Myocyte (in vitro differentiated cells): ENCODE results near the gene SF3B3. TPM values are rescaled to one million over a fixed set of nuclear protein-coding genes. Genes with fewer than 3 reads are reported as not detected.
"Not testable (repeated sequence)": the region's sequence is repeated elsewhere in the genome, so short reads cannot be mapped to it uniquely, and the experiment has no call there.

Experiments used
- DNase-seq: peaks from one replicate; pipeline ENCODE4 v3.0.0-alpha.2; 2012; ENCODE audit warnings: low read depth
- total RNA-seq: library from RNA; depleted of rRNA; stranded (reverse); fragments of >200 nt; gene quantifications from 2 replicates; pipeline ENCODE4 v1.2.3, GENCODE V29; 2014

Gene SF3B3
- total RNA-seq, 1 donor from 2014 or later, result 133 TPM

DNA sequence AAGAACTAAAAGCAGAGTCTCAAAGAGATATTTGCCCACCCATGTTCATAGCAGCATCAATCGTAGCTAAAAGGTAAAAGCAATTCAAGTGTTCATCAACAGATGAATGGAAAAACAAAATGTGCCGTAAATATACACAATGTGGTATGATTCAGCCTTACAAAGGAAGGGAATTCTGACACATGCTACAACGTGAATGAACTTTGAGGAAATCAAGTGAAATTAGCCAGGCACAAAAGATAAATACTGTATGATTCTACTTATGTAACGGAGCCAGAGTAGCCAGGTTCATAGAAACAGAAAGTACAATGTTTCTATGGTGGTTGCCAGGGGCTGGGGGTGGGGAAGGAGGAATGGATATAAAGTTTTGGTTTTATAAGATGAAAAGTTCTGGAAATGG lies 64.9 kb downstream of the SF3B3 start:
- DNase-seq, result no peak

DNA sequence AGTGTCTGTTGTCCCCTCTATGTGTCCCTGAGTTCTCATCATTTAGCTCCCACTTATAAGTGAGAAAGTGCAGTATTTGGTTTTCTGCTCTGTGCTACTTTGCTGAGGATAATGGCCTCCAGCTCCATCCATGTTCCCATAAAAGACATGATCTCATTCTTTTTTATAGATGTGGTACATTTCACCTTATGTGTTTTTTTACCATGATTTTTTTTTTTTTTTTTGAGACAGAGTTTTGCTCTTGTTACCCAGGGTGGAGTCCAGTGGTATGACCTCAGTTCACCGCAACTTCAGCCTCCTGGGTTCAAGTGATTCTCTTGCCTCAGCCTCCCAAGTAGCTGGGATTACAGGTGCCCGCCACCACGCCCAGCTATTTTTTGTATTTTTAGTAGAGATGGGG lies 65.8 kb downstream of the SF3B3 start:
- not testable (repeated sequence) for DNase-seq

DNA sequence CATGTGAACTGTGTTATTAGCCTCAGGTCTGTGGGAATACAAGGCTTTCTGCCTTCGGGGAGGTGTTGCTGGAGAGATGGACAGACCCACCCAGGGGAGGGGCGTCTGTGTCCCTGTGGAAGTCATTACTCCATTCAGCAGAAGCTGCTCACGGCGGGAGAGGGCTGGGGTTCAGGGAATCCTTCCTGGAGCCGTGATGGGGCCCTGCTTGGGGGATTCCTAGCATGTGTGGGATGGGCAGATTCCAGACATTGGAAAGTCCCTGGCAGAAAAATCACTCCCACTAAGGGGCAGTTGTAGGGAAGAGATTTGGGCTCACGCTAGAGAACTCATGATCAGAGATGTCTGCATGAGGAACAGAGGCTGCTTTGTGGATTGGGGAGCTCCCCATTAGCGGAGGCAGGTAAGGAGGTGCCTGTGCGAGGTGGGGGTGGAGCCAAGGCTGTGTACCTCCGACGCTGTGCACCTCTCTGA lies 66.4 kb downstream of the SF3B3 start:
- peak; percentile 52 for DNase-seq

DNA sequence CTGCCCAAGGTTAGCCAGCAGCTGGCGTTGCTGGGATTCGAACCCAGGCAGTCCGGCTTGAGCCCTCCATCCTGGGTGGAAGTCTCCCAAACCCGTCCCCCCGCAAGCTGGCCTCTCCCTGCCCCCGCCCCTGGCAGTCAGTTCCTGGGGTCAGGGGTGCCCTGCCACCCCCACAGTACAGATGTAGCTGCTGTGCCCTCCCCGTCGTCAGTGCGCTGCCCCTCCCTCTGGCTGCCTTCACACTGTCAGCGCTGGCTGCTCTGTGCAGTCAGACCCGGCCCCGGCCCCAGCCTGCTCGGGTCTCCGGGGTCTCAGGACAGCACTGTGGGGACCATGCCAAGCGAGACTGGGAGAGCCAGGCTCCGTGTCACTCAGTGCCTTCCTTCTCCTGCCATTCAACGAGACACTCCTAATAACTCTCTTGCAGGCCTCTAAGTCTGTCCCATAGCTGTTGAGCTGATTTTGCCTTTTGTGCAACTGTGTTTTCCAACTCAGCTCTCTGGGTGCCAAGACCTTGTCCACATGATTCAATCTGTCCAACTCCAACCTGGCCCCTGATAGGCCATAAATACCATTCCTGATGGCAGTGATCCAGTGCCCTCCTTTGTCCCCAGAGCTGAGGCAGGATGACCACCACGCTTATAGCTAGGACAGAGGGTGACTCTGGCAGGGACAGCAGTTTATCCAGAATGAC lies 67.3 kb downstream of the SF3B3 start:
- no peak for DNase-seq

DNA sequence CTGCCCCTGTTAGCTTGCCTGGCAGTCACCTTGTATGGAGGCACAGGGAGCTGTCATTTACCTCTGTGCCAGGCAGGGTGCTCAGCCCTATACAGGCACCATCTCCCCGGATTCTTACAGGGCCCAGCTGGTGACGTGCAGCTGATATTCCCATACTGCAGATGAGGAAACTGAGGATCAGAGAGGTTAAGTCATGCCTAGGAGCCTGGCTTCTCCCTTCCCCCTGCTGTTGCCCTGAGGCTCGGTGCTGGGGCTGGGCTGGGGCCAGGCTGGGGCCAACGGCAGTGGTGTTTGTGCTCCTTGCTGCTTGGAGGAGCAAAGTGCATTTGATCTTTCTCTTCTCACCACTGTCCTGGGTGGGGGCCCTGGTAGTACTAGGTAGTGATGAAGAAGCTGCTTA lies 68.0 kb downstream of the SF3B3 start:
- DNase-seq, result no peak

DNA sequence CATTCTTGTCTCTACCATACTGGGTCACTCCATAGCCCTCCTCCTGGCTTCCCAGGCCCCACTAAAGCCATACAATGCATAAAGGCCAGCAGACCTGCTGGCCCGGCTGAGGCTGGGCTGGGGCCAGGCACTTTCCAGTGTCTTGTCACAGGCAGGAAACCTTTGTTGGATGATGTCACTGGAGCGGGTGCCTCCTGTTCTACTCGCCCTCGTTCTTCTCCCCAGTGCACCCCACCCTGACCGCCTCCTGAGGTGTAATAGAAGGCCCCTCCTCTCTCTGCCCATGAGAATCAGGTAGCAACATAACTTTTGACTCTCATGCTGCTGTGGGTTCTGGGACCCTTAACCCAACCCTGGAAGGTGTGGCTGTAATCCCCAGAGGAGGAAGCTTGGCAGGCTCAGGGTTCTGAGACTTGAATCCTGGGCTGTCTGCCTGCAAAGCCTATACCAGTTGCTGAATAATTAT lies 68.5 kb downstream of the SF3B3 start:
- no peak for DNase-seq

DNA sequence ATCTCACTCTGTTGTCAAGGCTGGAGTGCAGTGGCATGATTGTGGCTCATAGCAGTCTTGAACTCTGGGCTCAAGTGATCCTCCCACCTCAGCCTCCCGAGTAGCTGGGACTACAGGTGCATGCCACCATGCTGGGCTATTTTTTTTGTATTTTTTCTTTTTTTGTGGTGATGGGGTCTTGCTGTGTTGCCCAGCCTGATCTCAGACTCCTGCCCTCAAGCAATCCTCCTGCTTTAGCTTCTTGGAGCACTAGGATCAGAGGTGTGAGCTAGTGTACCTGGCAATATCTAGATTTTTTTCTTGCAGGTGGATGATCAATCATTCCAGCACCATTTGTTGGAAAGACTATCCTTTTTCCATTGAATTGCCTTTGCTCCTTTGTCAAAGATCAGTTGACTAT lies 69.9 kb downstream of the SF3B3 start:
- DNase-seq, result no peak

DNA sequence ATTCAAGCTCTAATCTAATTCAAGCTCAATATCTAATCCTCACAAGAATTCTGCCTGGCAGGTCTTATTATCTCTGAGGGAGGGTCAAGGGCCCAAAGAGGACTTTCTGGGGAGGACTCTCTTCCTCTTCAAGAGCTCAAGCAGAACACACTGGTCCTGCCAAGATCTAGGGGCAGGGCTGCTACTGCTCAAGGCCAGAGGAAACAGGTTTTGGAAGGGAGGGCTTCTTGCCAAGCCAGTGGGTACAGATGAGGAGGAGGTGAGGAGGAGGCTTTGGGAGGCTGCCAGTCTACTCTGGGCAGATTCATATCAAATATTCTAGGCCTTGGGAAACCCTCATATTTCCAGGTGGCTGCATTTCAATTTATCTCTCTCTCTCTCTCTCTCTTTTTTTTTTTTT lies 71.0 kb downstream of the SF3B3 start:
- DNase-seq, result no peak

DNA sequence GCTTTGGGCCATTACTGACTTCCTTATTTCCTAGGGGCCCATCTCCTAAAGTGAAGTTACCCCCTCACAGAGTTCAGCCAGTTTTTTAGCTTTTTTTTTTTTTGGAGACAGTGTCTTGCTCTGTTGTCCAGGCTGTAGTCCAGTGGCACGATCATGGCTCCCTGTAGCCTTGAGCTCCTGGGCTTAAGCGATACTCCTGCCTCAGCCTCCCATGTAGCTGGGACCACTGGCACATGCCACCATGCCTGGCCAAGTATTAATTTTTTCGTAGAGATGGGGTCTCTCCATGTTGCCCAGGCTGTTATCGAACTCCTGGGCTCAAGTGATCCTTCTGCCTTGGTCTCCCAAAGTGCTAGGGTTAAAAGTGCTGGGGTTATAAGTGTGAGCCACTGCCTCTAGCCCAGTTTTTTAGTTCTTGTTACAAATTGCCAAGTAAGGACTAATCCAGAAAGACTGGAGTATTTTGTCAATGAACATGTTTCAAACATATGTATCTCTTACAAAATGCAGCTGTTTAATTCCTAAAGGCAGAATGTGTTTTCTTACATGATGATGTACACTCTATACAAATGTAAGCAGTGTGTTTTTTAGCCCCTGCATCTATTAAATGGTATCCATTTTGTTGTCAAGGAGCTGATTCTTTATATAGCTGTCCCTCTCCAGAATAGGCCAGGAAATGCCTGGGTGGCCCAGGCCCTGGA lies 73.7 kb downstream of the SF3B3 start:
- DNase-seq, result no peak

DNA sequence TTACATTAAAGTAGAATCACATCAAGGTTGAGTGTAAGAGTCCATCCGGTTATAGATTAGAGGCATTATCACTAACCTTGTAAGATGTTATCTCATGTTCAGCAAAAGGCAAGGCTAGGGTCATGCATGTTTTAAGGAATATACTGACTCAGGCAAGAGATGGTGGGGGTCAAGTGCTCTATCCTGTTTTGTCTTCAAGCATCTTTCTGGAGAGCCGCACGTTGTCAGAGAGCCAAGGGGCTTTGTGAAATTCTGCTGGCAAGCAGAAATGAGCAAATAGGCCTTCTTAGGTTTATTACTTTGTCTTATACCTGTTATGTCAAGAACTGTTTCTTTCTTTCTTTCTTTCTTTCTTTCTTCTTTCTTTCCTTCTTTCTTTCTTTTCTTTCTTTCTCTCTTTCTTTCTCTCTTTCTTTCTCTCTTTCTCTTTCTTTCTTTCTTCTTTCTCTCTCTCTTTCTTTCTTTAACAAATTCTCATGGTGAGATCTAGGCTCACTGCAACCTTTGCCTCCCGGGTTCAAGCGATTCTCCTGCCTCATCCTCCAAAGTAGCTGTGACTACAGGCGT lies 75.4 kb downstream of the SF3B3 start:
- no peak for DNase-seq

DNA sequence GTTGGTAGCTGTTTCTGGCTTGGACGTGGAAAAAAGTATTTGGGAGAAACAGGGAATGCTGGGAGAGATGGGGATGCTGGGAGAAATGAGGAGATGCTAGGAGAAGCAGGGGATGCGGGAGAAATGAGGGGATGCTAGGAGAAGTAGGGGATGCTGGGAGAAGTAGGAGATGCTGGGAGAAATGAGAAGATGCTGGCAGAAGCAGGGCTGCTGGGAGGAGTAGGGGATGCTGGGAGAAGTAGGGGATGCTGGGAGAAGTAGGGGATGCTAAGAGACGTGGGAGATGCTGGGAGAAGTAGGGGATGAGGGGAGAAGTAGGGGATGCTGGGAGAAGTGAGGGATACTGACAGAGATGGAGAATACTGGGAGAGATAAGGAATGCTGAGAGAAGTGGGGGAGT lies 77.1 kb downstream of the SF3B3 start:
- no peak for DNase-seq

DNA sequence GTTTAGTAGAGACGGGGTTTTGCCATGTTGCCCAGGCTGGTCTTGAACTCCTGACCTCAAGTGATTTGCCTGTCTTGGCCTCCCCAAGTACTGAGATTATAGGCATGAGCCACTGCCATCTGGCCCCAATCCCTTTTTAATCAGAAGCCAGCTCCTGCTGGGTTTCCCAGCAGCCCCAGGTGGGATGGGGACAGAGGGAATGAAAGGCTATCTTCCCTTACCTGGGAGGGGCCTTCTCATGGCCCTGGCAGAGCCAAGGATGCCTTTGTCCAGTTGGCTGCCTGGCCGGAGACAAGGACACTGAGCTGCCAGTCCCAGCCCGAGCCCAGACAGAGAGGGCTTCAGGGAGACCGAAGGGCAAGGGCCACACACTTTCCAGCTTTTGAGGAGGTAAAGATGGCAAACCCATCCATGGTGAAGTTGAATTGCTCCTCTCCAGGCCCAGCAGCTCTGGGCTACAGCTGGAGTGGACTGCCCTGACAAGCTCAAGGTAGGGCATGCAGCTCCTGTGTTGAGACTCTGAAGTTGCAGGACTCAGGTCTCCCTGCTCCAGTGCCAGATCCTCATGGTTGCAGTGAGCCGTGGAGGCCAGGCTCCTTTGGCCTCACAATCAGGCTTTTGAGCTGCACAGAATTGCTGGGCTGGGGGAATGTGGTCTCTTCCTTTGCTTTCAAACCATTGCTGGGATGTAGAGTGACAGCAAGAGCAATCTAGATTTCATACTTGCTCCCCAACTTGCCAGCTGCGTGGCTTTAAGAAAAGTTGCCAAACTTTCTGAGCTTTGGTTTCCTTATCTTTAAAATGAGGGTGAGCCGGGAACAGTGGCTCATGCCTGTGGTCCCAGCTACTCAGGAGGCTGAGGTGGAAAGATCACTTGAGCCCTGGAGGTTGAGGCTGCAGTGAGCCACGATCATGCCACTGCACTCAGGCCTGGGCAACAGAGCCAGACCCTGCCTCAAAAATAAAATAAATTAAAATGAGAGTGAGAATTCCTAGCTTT lies 78.3 kb downstream of the SF3B3 start:
- no peak for DNase-seq

DNA sequence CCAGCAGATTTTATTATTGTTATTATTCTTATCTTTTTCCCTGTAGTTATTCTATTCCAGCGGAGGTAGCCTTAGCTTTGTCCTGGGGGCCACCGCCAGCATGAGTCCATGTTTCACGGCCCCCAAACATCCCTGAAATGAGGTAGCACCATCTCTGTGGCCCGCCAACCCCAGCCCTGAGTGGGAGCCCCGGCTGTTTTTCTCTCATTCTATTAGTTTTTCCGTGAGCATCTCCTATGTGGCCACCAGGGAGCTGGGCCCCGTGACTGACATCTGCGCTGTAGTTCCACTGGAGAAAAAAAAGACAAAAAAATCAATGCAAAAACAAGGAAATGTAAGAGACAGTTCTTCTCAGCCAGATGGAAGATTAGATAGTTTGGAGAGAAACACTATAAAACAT lies 79.2 kb downstream of the SF3B3 start:
- DNase-seq, result no peak

DNA sequence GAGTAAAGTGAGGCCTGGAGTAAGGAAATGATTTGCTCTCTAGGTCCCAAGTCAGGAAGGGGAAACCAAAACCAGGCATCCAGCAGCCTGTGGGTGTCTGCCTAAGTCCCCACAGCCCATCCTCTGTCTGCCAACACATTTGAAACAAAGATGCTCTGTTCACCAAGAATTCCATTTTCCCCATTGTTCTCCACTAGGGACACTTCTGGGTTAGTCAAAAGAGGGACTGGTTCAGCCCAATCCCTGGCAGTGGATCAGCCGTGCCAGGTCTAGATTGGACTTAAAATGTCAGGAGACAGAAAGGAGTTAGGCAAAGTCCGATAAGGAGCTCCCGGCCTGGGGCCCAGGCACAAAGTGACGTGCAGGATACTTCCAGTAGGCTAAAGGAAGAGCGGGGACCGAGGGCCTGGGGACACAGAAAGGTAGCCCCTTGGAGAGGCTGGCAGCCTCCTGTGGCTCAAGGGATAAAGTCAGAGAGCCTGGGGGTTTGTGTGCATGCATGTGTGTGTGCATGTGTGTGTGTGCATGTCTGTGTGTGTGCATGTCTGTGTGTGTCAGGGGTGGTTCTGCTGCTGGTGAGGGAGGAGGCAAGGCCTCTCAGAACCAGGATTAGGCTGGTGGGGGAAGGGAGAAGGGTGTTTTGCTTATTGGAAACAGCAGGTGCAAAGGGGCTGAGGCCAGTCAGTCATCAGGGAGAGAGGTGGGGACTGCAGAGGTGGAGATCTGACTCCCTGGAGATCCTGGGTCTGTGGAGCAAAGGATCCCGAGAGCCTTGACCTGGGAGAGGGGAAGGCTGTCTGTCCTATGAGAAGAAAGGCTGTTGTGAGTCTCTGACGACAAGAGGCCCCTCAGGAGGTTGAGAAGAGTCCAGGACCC lies 81.0 kb downstream of the SF3B3 start:
- DNase-seq, result no peak

DNA sequence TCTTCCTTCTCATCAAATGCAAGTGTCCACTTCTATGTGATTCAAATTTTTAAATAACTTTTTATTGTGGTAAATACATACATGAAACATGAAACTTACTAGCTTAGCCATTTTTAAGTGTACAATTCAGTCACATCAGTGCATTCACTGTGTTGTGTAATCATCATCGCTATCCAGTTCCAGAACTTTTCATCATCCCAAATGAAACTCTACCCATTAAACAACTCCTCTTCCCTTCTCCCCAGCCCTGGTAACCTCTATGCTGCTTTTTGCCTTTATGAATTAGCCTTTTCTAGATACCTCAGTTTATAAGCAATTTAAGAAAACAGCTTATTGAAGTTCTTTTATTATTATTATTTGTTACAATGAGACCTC lies 81.7 kb downstream of the SF3B3 start:
- DNase-seq, result no peak

DNA sequence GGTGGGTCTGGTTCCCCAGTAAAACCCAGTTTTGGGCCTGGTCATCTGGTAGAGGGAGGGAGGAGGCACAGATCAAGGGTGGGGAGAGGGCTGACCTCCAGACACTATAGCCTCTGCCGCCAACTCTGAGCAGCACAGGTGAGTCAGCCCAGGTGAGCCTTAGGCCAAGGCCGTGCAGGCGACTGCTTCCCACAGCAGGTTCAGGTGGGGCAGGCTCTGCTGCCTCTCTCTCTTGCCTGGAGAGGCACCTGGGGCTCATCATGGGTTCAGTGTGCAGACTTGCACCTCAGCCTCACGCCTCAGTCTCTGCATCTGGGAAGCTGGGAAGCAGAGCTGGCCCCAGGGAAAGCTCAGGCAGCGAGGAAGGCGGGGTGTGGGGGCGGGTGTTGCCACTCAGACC lies 84.9 kb downstream of the SF3B3 start:
- DNase-seq, result no peak

DNA sequence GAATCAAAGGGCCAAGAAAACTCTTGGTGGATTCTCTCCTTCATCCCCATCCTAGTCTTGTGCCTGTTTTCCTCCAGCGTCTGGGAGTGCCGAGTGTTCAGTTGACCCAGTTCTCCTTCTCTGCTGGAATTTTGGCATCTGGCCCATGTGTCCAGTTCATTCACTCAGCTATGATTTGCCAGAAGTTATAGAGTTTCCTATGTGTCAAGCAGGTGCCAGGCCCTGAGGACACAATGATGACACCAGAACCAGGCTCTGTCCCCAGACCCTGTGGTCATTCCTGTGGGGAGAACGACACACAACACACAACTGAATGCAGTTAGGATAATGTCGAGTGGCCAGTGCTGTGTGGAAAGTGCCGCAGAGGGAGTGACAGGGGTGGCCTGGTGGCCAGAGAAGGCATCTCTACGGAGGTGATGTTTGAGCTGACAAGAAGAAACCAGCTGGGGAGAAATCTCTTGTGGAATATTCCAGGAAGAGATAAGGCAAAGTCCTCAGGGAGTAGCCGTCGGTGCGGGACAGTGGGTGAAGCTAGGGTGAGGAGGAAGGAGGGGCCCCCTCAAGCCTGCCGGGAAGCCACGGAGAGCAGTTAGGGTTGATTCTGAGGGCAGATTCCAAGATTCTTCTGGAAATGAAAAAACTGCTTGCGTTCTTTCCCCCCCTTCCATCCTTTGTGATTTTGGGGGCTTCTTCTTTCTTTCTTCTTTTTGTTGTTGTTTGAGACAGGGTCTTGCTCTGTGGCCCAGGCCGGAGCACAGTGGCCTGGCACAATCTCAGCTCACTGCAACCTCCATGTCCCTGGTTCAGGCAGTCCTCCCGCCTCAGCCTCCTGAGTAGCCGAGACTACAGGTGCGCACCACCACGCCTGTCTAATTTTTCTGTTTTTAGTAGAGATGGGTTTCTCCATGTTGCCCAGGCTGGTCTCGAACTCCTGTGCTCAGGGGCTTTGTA lies 86.9 kb downstream of the SF3B3 start:
- DNase-seq, result peak; percentile 19

DNA sequence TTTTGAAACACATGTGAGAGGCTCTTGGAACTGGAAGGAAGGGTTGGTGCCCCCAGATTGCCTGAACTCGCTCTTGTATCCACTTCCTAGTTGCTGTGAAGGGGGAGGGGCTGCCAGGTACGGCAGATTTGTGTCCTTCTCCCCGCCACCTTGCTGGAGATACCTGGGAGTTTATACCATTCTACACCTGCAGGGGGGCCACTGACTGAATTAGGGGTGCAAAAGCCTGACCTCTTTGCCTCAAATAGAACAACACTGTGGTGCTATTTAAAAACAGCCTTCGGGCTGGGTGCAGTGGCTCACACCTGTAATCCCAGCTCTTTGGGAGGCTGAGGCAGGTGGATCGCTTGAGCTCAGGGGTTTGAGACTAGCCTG lies 87.6 kb downstream of the SF3B3 start:
- DNase-seq, result no peak

DNA sequence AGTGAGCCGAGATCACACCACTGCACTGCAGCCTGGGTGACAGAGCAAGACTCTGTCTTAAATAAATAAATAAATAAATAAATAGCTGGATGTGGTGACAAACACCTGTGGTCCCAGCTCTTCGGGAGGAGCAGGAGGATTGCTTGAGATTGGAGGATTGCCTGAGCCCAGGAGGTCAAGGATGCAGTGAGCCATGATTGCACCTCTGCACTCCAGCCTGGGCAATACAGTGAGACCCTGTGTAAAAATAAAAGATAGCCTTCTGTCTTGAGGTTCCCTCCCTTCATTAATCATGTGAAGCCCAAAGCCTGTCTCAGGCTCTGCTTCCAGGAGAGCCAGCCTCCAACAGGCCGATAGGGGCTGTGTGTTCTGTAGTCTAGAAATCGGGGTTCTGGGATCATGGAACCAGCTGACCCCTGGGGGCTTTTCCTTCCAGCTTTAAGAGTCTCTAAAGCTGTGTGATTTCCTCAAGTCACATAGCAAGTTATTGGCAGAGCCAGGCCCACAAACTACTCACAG lies 88.2 kb downstream of the SF3B3 start:
- no peak for DNase-seq
